Muscle layer of duodenum (tissue), 2 donors: ENCODE results near the gene STOM.
A peak's percentile ranks its signal among the peaks of the same experiment; 100 is the strongest.

Source experiments
- H3K27ac ChIP-seq: one replicate; pipeline ENCODE4 v1.7.0; 2013; ENCODE audit warnings: mild to moderate bottlenecking, low read length
- H3K27me3 ChIP-seq: one replicate; pipeline ENCODE4 v1.7.0; 2013; ENCODE audit warnings: low read depth, mild to moderate bottlenecking, control low read depth, low read length
- H3K36me3 ChIP-seq, 2 donors: one replicate each; pipeline ENCODE4 v1.7.0; 2013; ENCODE audit warnings: low read length in 2 of 2, control low read depth in 1 of 2, mild to moderate bottlenecking in 1 of 2; ENCODE audit not compliant: insufficient read depth in 2 of 2, control insufficient read depth in 1 of 2
- H3K4me1 ChIP-seq, 2 donors: one replicate each; pipeline ENCODE4 v1.7.0; 2013; ENCODE audit warnings: low read length in 2 of 2, mild to moderate bottlenecking in 2 of 2, control low read depth in 1 of 2, moderate library complexity in 1 of 2; ENCODE audit not compliant: insufficient read depth in 2 of 2, control insufficient read depth in 1 of 2
- H3K4me3 ChIP-seq, 2 donors: one replicate each; pipeline ENCODE4 v1.7.0; 2013; ENCODE audit warnings: low read length in 2 of 2, low read depth in 1 of 2, mild to moderate bottlenecking in 1 of 2
- H3K9me3 ChIP-seq, 2 donors: one replicate each; pipeline ENCODE4 v1.7.0; 2013; ENCODE audit warnings: low read length in 2 of 2, control low read depth in 1 of 2, mild to moderate bottlenecking in 1 of 2; ENCODE audit not compliant: control insufficient read depth in 1 of 2
- donor health status: healthy.

STOM gene

GRCh38 chr9:121340676-121341392 lies 29.2 kb downstream of the STOM start:
- H3K36me3 ChIP-seq = peaks cover 55 to 70% of the 10 kb centered on the region in 2 donors
- no peaks in the 10 kb centered on the region for H3K27me3 ChIP-seq
- H3K27ac ChIP-seq = no peak overlapping the region
- H3K4me3 ChIP-seq = no peak overlapping the region
- H3K4me1 ChIP-seq = peaks cover 4 to 31% of the 10 kb centered on the region in 2 donors
- no peaks in the 10 kb centered on the region for H3K9me3 ChIP-seq

DNA sequence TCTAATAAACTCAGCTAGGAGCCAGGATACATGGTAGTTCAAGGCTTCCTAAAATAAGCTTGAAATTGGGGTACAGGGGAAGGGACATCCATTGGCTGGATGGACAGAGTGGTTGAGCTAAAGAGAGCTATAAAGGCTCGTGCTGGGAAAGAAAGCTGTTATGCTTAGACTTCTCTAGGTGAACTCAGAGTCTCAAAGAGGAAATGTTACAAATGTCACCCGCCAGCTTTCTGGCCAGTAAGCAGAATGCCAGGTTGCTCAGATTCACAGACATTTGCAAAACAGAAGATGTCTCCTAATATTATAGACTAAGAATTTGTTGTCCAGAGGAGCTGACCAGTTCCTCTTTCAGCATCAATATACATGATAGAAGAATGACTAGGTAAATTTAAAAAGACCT lies 30.6 kb downstream of the STOM start:
- Histone ChIP-seq H3K4me3 (no peak overlapping the region), H3K27me3 (no peaks in the 10 kb centered on the region), H3K27ac (no peak overlapping the region), H3K36me3 (peaks cover 57 to 69% of the 10 kb centered on the region in 2 donors), H3K9me3 (no peaks in the 10 kb centered on the region), H3K4me1 (peaks cover under 1 to 19% of the 10 kb centered on the region in 2 donors)

GRCh38 chr9:121336665-121337064 lies 33.4 kb downstream of the STOM start:
- no peaks in the 10 kb centered on the region for H3K27me3 ChIP-seq
- peaks cover 56 to 72% of the 10 kb centered on the region in 2 donors for H3K36me3 ChIP-seq
- H3K9me3 ChIP-seq = no peaks in the 10 kb centered on the region
- peak overlapping the region; percentile 16 for H3K27ac ChIP-seq
- H3K4me3 ChIP-seq = no peak overlapping the region
- peaks cover 0 to 3% of the 10 kb centered on the region in 2 donors for H3K4me1 ChIP-seq

GRCh38 chr9:121333950-121334773 lies 35.9 kb downstream of the STOM start:
- Histone ChIP-seq H3K4me1 (no peaks in the 10 kb centered on the region), H3K9me3 (no peaks in the 10 kb centered on the region), H3K36me3 (peaks cover 61 to 79% of the 10 kb centered on the region in 2 donors), H3K4me3 (no peak overlapping the region), H3K27me3 (no peaks in the 10 kb centered on the region), H3K27ac (peak overlapping the region; percentile 19)

- H3K27ac ChIP-seq = peak overlapping the region; percentile 50
- H3K9me3 ChIP-seq = no peaks in the 10 kb centered on the region
- H3K36me3 ChIP-seq = peaks cover 62 to 80% of the 10 kb centered on the region in 2 donors
- no peaks in the 10 kb centered on the region for H3K27me3 ChIP-seq
- H3K4me1 ChIP-seq = peaks cover 0 to 2% of the 10 kb centered on the region in 2 donors
- no peak overlapping the region for H3K4me3 ChIP-seq
Observed at GRCh38 chr9:121331992-121332685, 37.9 kb downstream of the STOM start.

DNA sequence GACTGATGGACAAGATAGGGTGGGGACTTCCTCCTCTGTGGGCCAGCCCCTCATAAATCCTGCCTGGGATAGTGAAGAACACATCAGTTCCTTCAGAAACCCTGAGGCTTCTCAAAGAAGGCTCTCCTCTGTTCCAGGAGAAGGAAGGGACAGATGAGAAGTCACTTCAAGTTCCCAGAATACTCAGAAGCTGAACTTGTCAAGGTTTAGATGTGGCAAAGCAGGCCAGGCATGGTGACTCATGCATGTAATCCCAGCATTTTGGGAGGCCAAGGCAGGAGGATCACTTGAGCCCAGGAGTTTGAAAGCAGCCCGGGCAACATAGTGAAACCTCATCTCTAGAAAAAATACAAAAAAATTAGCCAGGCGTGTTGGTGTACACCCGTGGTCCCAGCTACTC lies 38.5 kb downstream of the STOM start:
- Histone ChIP-seq H3K27ac (peak overlapping the region; percentile 50), H3K9me3 (no peaks in the 10 kb centered on the region), H3K27me3 (no peaks in the 10 kb centered on the region), H3K4me1 (peaks cover 0 to 8% of the 10 kb centered on the region in 2 donors), H3K36me3 (peaks cover 62 to 84% of the 10 kb centered on the region in 2 donors), H3K4me3 (no peak overlapping the region)

- Histone ChIP-seq H3K36me3 (peaks cover 75 to 92% of the 10 kb centered on the region in 2 donors), H3K4me3 (no peak overlapping the region), H3K27ac (peak overlapping the region; percentile 14), H3K27me3 (no peaks in the 10 kb centered on the region), H3K4me1 (peaks cover 3 to 21% of the 10 kb centered on the region in 2 donors), H3K9me3 (no peaks in the 10 kb centered on the region)
Observed at GRCh38 chr9:121328876-121329681, 41.0 kb downstream of the STOM start.

- H3K36me3 ChIP-seq = peaks cover 81 to 93% of the 10 kb centered on the region in 2 donors
- no peaks in the 10 kb centered on the region for H3K9me3 ChIP-seq
Observed at GRCh38 chr9:121328476-121328875, 41.6 kb downstream of the STOM start.

DNA sequence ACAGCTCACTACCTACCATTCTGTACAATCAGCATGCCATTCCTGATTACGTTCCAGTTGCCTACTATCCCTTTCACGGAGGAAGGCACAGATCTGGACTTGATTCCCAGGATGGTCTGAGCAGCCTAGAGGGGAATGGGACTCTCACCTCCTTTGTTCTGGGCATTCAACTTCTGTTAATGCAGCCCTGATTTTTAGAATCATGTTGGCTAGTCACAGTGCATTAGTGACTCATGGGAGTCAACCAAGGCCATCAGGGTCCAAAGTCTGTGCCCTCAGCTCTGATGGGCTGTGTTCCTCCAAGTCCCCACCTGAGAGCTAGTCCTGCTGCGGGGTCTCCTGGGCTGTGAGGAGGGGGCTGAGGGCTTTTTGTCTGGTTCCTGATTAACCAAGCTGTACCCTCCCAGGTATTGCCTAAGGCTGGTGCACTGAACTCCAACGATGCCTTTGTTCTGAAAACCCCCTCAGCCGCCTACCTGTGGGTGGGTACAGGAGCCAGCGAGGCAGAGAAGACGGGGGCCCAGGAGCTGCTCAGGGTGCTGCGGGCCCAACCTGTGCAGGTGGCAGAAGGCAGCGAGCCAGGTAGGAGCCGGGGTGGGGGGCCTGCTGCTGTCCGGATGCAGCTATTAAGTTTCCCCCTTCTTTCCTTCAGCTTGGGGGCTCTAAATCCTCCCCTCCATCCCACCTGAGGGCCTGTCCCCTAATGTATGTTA lies 43.0 kb downstream of the STOM start:
- Histone ChIP-seq H3K27me3 (no peaks in the 10 kb centered on the region), H3K4me1 (peaks cover 9 to 33% of the 10 kb centered on the region in 2 donors), H3K9me3 (no peaks in the 10 kb centered on the region), H3K36me3 (peaks cover 78 to 88% of the 10 kb centered on the region in 2 donors), H3K27ac (peak overlapping the region; percentile 92), H3K4me3 (peak overlapping the region in 1 of 2 donors; percentile 27)

More at GRCh38 chr9:121328476-121328875, 41.6 kb downstream of the STOM start:
- peaks cover 3 to 24% of the 10 kb centered on the region in 2 donors for H3K4me1 ChIP-seq
- H3K27me3 ChIP-seq = no peaks in the 10 kb centered on the region
- no peak overlapping the region for H3K27ac ChIP-seq
- H3K4me3 ChIP-seq = no peak overlapping the region
